ENCODE measurements around the gene KCNJ6. TPM values are rescaled to one million over a fixed set of nuclear protein-coding genes. Genes with fewer than 3 reads are reported as not detected.

KCNJ6 gene
- total RNA-seq, 2 donors from 2014 or later, result 0.33 TPM; not detected in 1

DNA sequence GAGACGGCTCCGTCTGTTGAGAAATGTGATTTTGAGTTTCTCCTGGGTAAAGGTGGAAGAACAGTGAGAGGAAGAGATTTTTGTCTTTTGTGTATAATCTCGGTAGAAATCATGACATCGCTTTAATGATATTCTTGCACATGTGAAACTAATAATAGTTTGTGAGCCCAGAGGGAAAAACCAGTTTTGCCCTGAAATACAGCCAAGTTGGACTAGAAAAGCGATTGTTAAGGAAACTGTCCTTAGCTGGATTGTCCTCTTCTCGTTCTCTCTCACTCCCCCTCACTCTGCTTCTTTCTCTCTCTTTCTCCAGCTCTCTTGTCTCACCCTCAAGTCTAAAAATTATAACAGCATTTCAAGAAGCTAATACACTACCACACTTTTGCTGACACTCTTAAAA, 17.1 kb downstream of the KCNJ6 start:
- Histone ChIP-seq H3K9me3 (ENCODE audit: control insufficient read depth, low read length) (no peaks in the 10 kb centered on the region), H3K27ac (ENCODE audit: low read depth, low read length) (no peak overlapping the region), H3K4me1 (ENCODE audit: control insufficient read depth, insufficient read depth, low read length) (no peaks in the 10 kb centered on the region), H3K4me3 (ENCODE audit: low read length) (no peak overlapping the region), H3K27me3 (ENCODE audit: control insufficient read depth, insufficient read depth, low read length, poor library complexity, severe bottlenecking) (no peaks in the 10 kb centered on the region), H3K36me3 (ENCODE audit: control insufficient read depth, insufficient read depth, low read length) (no peaks in the 10 kb centered on the region), H3K9ac (ENCODE audit: extremely low read depth, low read length, poor library complexity, severe bottlenecking) (no peak overlapping the region)
- Mint-ChIP-seq H3K27ac (no peak overlapping the region), H3K9me3 (no peaks in the 10 kb centered on the region), H3K36me3 (ENCODE audit: low read depth) (no peaks in the 10 kb centered on the region), H3K4me1 (no peaks in the 10 kb centered on the region), H3K4me3 (no peak overlapping the region), H3K27me3 (ENCODE audit: insufficient read depth) (no peaks in the 10 kb centered on the region)
- TF ChIP-seq, protein P1, sequence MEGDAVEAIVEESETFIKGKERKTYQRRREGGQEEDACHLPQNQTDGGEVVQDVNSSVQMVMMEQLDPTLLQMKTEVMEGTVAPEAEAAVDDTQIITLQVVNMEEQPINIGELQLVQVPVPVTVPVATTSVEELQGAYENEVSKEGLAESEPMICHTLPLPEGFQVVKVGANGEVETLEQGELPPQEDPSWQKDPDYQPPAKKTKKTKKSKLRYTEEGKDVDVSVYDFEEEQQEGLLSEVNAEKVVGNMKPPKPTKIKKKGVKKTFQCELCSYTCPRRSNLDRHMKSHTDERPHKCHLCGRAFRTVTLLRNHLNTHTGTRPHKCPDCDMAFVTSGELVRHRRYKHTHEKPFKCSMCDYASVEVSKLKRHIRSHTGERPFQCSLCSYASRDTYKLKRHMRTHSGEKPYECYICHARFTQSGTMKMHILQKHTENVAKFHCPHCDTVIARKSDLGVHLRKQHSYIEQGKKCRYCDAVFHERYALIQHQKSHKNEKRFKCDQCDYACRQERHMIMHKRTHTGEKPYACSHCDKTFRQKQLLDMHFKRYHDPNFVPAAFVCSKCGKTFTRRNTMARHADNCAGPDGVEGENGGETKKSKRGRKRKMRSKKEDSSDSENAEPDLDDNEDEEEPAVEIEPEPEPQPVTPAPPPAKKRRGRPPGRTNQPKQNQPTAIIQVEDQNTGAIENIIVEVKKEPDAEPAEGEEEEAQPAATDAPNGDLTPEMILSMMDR (conservative IDR thresholded peaks at IDR 0.05), result no peak
- no peak for DNase-seq
- WGBS, 2 experiments (ENCODE audit: insufficient coverage in 1 of 2, insufficient read length in 1 of 2), result 86 to 93% methylated on average over 4 to 6 of the region's 6 CpGs

DNA sequence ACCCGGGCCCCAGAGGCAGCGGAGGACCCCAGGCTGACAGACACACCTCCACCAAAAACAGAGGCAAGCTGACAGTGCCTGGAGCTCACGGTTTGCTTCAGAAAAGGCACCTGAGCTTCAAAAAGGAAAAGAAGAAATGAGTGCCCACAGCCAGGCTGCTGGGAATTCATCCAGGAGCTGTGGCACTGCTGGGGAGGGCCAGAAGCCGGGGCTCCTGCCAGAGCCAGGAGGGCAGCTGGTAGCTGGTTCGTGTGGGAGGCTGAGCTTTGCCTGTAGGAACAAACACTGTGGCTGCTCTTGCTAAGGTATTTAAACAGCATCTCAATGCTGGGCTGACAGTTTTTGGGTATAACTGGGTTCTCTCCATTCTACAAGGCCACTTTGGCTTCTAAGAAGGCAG, 19.5 kb downstream of the KCNJ6 start:
- Histone ChIP-seq H3K4me1 (ENCODE audit: control insufficient read depth, insufficient read depth, low read length) (no peaks in the 10 kb centered on the region), H3K27me3 (ENCODE audit: control insufficient read depth, insufficient read depth, low read length, poor library complexity, severe bottlenecking) (no peaks in the 10 kb centered on the region), H3K4me3 (ENCODE audit: low read length) (no peak overlapping the region), H3K9ac (ENCODE audit: extremely low read depth, low read length, poor library complexity, severe bottlenecking) (no peak overlapping the region), H3K36me3 (ENCODE audit: control insufficient read depth, insufficient read depth, low read length) (no peaks in the 10 kb centered on the region), H3K27ac (ENCODE audit: low read depth, low read length) (no peak overlapping the region), H3K9me3 (ENCODE audit: control insufficient read depth, low read length) (no peaks in the 10 kb centered on the region)
- TF ChIP-seq, protein P1 (conservative IDR thresholded peaks at IDR 0.05), result no peak
- no peaks in the 10 kb centered on the region for H3K4me1 Mint-ChIP-seq
- no peaks in the 10 kb centered on the region for H3K9me3 Mint-ChIP-seq
- no peak overlapping the region for H3K4me3 Mint-ChIP-seq
- no peak for DNase-seq
- H3K27me3 Mint-ChIP-seq (ENCODE audit: insufficient read depth), result no peaks in the 10 kb centered on the region
- WGBS, 2 experiments (ENCODE audit: insufficient coverage in 1 of 2, insufficient read length in 1 of 2), result 90 to 100% methylated on average over 3 to 5 of the region's 5 CpGs
- H3K36me3 Mint-ChIP-seq (ENCODE audit: low read depth), result no peaks in the 10 kb centered on the region
- no peak overlapping the region for H3K27ac Mint-ChIP-seq

DNA sequence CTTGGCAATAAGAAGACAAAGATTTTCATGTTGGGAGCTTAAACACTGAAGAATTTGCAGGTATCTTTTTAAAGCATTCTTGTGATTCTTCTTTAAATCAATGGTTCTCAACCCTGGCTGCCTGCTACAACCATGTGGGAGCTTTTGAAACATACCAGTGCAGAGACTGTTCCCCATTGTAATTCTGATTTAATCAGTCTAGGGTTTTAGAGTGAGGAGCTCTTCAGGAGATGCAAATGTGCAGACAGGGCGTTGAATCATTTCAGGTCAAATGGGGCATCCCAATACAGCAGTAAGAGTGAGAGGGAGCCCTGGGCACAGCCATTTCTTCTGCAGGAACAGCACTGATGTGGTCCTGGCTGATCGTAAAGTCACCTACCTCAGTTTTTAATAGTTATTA, 24.3 kb downstream of the KCNJ6 start:
- WGBS, 2 experiments (ENCODE audit: insufficient coverage in 1 of 2, insufficient read length in 1 of 2), result 29 to 70% methylated on average over 1 to 2 of the region's 2 CpGs
- Mint-ChIP-seq H3K4me3 (no peak overlapping the region), H3K4me1 (no peaks in the 10 kb centered on the region), H3K36me3 (ENCODE audit: low read depth) (no peaks in the 10 kb centered on the region), H3K27me3 (ENCODE audit: insufficient read depth) (peaks cover under 1% of the 10 kb centered on the region), H3K27ac (no peak overlapping the region), H3K9me3 (no peaks in the 10 kb centered on the region)
- Histone ChIP-seq H3K27me3 (ENCODE audit: control insufficient read depth, insufficient read depth, low read length, poor library complexity, severe bottlenecking) (no peaks in the 10 kb centered on the region), H3K9me3 (ENCODE audit: control insufficient read depth, low read length) (no peaks in the 10 kb centered on the region), H3K36me3 (ENCODE audit: control insufficient read depth, insufficient read depth, low read length) (no peaks in the 10 kb centered on the region), H3K4me3 (ENCODE audit: low read length) (no peak overlapping the region), H3K27ac (ENCODE audit: low read depth, low read length) (no peak overlapping the region), H3K9ac (ENCODE audit: extremely low read depth, low read length, poor library complexity, severe bottlenecking) (no peak overlapping the region), H3K4me1 (ENCODE audit: control insufficient read depth, insufficient read depth, low read length) (no peaks in the 10 kb centered on the region)
- no peak for DNase-seq
- TF ChIP-seq, protein P1 (conservative IDR thresholded peaks at IDR 0.05), result no peak
